ENCODE data around the gene MIB1. TPM values are rescaled to one million over a fixed set of nuclear protein-coding genes. Genes with fewer than 3 reads are reported as not detected.

Gene MIB1
- total RNA-seq, 3 donors from 2014 or later, result 35.0 to 55.2 (median 37.7) TPM

DNA sequence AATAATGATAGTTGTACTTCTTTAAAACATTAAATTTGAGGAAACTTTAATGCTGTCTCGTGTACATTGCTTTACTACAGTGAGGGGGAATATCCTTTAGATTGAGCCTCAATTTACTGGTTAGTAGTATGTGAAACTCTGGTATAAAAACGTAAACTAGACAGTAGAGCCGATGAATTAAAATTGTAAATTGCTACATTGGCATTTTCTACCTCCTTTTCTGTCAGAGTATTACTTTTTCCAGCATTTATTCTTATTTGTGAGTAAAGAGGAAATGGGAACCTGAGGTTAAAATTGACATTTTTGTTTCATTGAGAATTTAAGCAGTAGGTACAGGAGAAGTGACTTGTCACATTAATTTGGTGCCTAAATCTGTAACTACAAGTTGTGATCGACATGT, 128.2 kb downstream of the MIB1 start:
- no peak overlapping the region for H3K4me3 ChIP-seq
- no peaks in the 10 kb centered on the region for H3K4me1 ChIP-seq
- H3K36me3 ChIP-seq, result no peaks in the 10 kb centered on the region
- H3K27ac ChIP-seq, result no peak overlapping the region
- H3K27me3 ChIP-seq, result no peaks in the 10 kb centered on the region
- intact Hi-C loops (cut with DNase I; ENCODE audit: low total_unique reads), result no loop called here
- no peaks in the 10 kb centered on the region for H3K9me3 ChIP-seq
- TF ChIP-seq POLR2A (IDR thresholded peaks at IDR 0.05) (no peak), POLR2AphosphoS5 (IDR thresholded peaks at IDR 0.05) (no peak)
- no peak for DNase-seq (ENCODE audit: low spot score in 2 of 2)

- no peak for DNase-seq (ENCODE audit: low spot score in 2 of 2)
Observed at GRCh38 chr18:21889570-21889969, 149.0 kb downstream of the MIB1 start.

GRCh38 chr18:21894619-21895367, 154.2 kb downstream of the MIB1 start:
- Histone ChIP-seq H3K27ac (no peak overlapping the region), H3K9me3 (no peaks in the 10 kb centered on the region), H3K4me3 (no peak overlapping the region), H3K4me1 (no peaks in the 10 kb centered on the region), H3K27me3 (no peaks in the 10 kb centered on the region), H3K36me3 (no peaks in the 10 kb centered on the region)
- TF ChIP-seq POLR2AphosphoS5 (IDR thresholded peaks at IDR 0.05) (no peak), POLR2A (IDR thresholded peaks at IDR 0.05) (no peak)
- TF ChIP-seq, protein P1, sequence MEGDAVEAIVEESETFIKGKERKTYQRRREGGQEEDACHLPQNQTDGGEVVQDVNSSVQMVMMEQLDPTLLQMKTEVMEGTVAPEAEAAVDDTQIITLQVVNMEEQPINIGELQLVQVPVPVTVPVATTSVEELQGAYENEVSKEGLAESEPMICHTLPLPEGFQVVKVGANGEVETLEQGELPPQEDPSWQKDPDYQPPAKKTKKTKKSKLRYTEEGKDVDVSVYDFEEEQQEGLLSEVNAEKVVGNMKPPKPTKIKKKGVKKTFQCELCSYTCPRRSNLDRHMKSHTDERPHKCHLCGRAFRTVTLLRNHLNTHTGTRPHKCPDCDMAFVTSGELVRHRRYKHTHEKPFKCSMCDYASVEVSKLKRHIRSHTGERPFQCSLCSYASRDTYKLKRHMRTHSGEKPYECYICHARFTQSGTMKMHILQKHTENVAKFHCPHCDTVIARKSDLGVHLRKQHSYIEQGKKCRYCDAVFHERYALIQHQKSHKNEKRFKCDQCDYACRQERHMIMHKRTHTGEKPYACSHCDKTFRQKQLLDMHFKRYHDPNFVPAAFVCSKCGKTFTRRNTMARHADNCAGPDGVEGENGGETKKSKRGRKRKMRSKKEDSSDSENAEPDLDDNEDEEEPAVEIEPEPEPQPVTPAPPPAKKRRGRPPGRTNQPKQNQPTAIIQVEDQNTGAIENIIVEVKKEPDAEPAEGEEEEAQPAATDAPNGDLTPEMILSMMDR (IDR thresholded peaks at IDR 0.05), result no peak
- no peak for DNase-seq (ENCODE audit: low spot score in 2 of 2)
- intact Hi-C loops (cut with DNase I; ENCODE audit: low total_unique reads), result no loop called here

More at GRCh38 chr18:21889570-21889969, 149.0 kb downstream of the MIB1 start:
- H3K36me3 ChIP-seq, result no peaks in the 10 kb centered on the region
- H3K4me1 ChIP-seq, result no peaks in the 10 kb centered on the region
- no peak for TF ChIP-seq POLR2A (IDR thresholded peaks at IDR 0.05)
- TF ChIP-seq POLR2AphosphoS5 (IDR thresholded peaks at IDR 0.05), result no peak
- TF ChIP-seq, protein P1 (IDR thresholded peaks at IDR 0.05), result no peak
- no peaks in the 10 kb centered on the region for H3K27me3 ChIP-seq
- H3K4me3 ChIP-seq, result no peak overlapping the region
- no peaks in the 10 kb centered on the region for H3K9me3 ChIP-seq
- intact Hi-C loops (cut with DNase I; ENCODE audit: low total_unique reads), result no loop called here
- no peak overlapping the region for H3K27ac ChIP-seq

DNA sequence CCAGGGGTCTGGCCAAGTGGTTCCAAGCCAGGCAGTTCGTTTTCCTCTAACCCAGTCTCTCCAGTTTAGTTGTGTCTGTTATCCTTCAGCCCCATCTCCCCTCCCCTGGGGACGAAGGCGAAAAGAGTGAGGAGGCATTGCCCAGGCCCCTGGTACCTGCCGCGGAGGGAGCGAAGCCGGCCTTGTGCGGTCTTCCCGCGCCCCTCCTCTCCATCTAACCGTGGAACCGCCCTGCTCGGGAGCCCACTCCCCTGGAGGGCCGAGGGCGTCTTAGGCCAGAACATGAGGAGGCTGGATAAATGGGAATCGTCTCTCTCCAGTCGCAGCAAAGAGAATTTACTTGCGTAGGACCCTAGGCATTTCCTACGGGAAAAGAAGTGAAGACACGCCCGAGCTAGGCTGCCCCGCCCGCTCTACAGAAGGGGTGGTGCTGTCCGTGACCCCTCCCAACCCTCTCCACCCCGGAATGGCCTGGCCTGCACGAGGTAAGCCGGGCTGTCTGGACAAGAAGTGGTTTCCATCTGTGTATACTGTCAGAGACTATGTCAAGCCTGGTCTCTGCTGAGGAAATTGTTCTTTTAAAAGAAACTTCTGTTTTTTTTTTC, 156.2 kb downstream of the MIB1 start:
- TF ChIP-seq, protein P1 (IDR thresholded peaks at IDR 0.05), result no peak
- TF ChIP-seq POLR2A (IDR thresholded peaks at IDR 0.05), result no peak
- no peak for TF ChIP-seq POLR2AphosphoS5 (IDR thresholded peaks at IDR 0.05)
- DNase-seq (ENCODE audit: low spot score in 2 of 2), result no peak
- no peaks in the 10 kb centered on the region for H3K27me3 ChIP-seq
- no peak overlapping the region for H3K27ac ChIP-seq
- H3K4me3 ChIP-seq, result no peak overlapping the region
- intact Hi-C loops (cut with DNase I; ENCODE audit: low total_unique reads), result no loop called here
- H3K4me1 ChIP-seq, result no peaks in the 10 kb centered on the region
- H3K9me3 ChIP-seq, result no peaks in the 10 kb centered on the region
- H3K36me3 ChIP-seq, result no peaks in the 10 kb centered on the region

GRCh38 chr18:21897811-21898210, 157.2 kb downstream of the MIB1 start:
- Histone ChIP-seq H3K27ac (no peak overlapping the region), H3K27me3 (no peaks in the 10 kb centered on the region), H3K4me1 (no peaks in the 10 kb centered on the region), H3K9me3 (no peaks in the 10 kb centered on the region), H3K36me3 (no peaks in the 10 kb centered on the region), H3K4me3 (no peak overlapping the region)
- intact Hi-C loops (cut with DNase I; ENCODE audit: low total_unique reads), result no loop called here
- TF ChIP-seq POLR2AphosphoS5 (IDR thresholded peaks at IDR 0.05), result no peak
- TF ChIP-seq, protein P1 (IDR thresholded peaks at IDR 0.05), result peak; percentile 35 to 59 (median 48)
- no peak for DNase-seq (ENCODE audit: low spot score in 2 of 2)

Data from breast epithelium (tissue), 4 donors.